Cardiac muscle cell (in vitro differentiated cells and primary cell): ENCODE data around the gene ARID2. TPM values are rescaled to one million over a fixed set of nuclear protein-coding genes. Genes with fewer than 3 reads are reported as not detected.

Experiments used
- DNase-seq, 2 donors: peaks; one replicate each; pipeline versions ENCODE4 v3.0.0 to v3.0.0-alpha.2; 2010 to 2017; ENCODE audit warnings: low read depth in 1 of 2, low spot score in 1 of 2
- H3K27ac ChIP-seq: fragments of 200-600 bp; sonication (generic); 2 replicates; pipeline ENCODE4 v1.5.1; 2016
- H3K27me3 ChIP-seq: fragments of 200-600 bp; sonication (generic); 2 replicates; pipeline ENCODE4 v1.6.0; 2016; ENCODE audit warnings: control low read depth
- H3K36me3 ChIP-seq: fragments of 200-600 bp; sonication (generic); 2 replicates; pipeline ENCODE4 v1.5.1; 2016; ENCODE audit warnings: control low read depth
- H3K4me1 ChIP-seq: fragments of 200-600 bp; sonication (generic); 2 replicates; pipeline ENCODE4 v1.8.1; 2017; ENCODE audit warnings: low read depth, mild to moderate bottlenecking, mixed run types
- H3K4me3 ChIP-seq: fragments of 200-600 bp; sonication (generic); 2 replicates; pipeline ENCODE4 v1.5.1; 2016; ENCODE audit warnings: mild to moderate bottlenecking
- H3K9me3 ChIP-seq: fragments of 200-600 bp; sonication (generic); 2 replicates; pipeline ENCODE4 v1.5.1; 2017; ENCODE audit warnings: low read depth, mild to moderate bottlenecking, control low read depth
- polyA plus RNA-seq: library from polyadenylated mRNA; unstranded; fragments of >200 nt; fragmentation: Nextera tagmentation; extraction: Ambion mirVana; gene quantifications from 2 replicates; pipeline ENCODE4 v1.2.1, GENCODE V29; 2016
- total RNA-seq: library from RNA; depleted of rRNA; stranded (reverse); fragments of >200 nt; gene quantifications from 2 replicates; pipeline ENCODE4 v1.2.3, GENCODE V29; 2016
- TF ChIP-seq, protein P1 (sequence below): IDR thresholded peaks from 2 replicates; pipeline ENCODE4 v1.5.1; 2012; ENCODE audit warnings: low read depth, mild to moderate bottlenecking, low read length

The ARID2 gene
- total and polyA plus RNA-seq, 2 experiments from 2014 or later = 17.3 to 40.3 TPM

GRCh38 chr12:45718306-45718705, 11.2 kb upstream of the ARID2 start:
- TF ChIP-seq, protein P1, sequence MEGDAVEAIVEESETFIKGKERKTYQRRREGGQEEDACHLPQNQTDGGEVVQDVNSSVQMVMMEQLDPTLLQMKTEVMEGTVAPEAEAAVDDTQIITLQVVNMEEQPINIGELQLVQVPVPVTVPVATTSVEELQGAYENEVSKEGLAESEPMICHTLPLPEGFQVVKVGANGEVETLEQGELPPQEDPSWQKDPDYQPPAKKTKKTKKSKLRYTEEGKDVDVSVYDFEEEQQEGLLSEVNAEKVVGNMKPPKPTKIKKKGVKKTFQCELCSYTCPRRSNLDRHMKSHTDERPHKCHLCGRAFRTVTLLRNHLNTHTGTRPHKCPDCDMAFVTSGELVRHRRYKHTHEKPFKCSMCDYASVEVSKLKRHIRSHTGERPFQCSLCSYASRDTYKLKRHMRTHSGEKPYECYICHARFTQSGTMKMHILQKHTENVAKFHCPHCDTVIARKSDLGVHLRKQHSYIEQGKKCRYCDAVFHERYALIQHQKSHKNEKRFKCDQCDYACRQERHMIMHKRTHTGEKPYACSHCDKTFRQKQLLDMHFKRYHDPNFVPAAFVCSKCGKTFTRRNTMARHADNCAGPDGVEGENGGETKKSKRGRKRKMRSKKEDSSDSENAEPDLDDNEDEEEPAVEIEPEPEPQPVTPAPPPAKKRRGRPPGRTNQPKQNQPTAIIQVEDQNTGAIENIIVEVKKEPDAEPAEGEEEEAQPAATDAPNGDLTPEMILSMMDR = no peak
- Histone ChIP-seq H3K4me3 (no peak overlapping the region), H3K36me3 (no peaks in the 10 kb centered on the region), H3K27me3 (no peaks in the 10 kb centered on the region), H3K27ac (no peak overlapping the region), H3K9me3 (no peaks in the 10 kb centered on the region), H3K4me1 (no peaks in the 10 kb centered on the region)
- DNase-seq = no peak

DNA sequence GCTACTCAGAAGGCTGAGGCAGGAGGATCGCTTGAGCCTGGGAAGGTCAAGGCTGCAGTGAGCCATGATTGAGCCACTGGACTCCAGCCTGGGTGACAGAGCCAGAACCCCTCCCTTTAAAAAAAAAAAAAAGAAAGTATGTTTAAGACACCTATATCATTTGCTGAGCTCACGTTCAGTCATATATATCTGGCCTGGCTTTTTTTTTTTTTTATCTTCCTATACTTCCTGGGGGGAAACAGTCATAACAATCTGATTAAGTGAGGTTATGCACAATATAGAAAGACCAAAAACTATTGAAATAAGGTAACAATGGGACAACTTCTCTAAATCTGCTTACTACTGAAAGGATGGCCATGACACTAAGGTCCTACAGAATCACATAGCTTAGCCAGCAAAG, 9.4 kb upstream of the ARID2 start:
- TF ChIP-seq, protein P1 = no peak
- Histone ChIP-seq H3K4me3 (no peak overlapping the region), H3K27me3 (no peaks in the 10 kb centered on the region), H3K9me3 (no peaks in the 10 kb centered on the region), H3K27ac (no peak overlapping the region), H3K36me3 (no peaks in the 10 kb centered on the region), H3K4me1 (peaks cover 14% of the 10 kb centered on the region)
- DNase-seq = no peak

DNA sequence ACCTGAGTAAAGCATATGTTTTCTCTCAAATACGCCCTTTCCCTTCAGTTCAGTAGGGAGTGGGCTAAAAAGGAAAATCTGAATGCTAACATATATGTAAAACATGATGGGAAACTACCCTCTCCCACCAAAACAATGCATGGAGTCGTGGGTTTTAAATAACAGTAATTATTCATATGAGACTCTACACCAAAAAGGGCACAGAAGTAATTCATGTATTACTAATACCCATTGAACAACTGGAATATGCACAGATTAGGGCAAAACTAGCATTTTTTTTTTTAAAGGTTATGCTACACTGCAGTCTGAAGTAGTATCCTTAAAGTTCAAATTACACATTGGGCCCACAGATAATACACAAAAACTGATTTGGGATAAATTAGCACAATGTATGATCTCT, 8.1 kb upstream of the ARID2 start:
- no peaks in the 10 kb centered on the region for H3K27me3 ChIP-seq
- DNase-seq = no peak

GRCh38 chr12:45721954-45722353, 7.6 kb upstream of the ARID2 start:
- TF ChIP-seq, protein P1 = no peak
- Histone ChIP-seq H3K27ac (no peak overlapping the region), H3K4me1 (peaks cover 14% of the 10 kb centered on the region), H3K27me3 (no peaks in the 10 kb centered on the region), H3K9me3 (no peaks in the 10 kb centered on the region), H3K36me3 (no peaks in the 10 kb centered on the region), H3K4me3 (no peak overlapping the region)
- no peak for DNase-seq

More for the DNA sequence above, 8.1 kb upstream of the ARID2 start:
- TF ChIP-seq, protein P1 = no peak
- no peaks in the 10 kb centered on the region for H3K9me3 ChIP-seq
- no peaks in the 10 kb centered on the region for H3K36me3 ChIP-seq
- no peak overlapping the region for H3K27ac ChIP-seq
- H3K4me3 ChIP-seq = no peak overlapping the region
- peaks cover 14% of the 10 kb centered on the region for H3K4me1 ChIP-seq

- peaks cover 14% of the 10 kb centered on the region for H3K4me1 ChIP-seq
- TF ChIP-seq, protein P1 = peak; percentile 72
- H3K9me3 ChIP-seq = no peaks in the 10 kb centered on the region
- peak; percentile 43 to 45 for DNase-seq
- peak overlapping the region; percentile 73 for H3K4me3 ChIP-seq
- no peaks in the 10 kb centered on the region for H3K36me3 ChIP-seq
- H3K27me3 ChIP-seq = no peaks in the 10 kb centered on the region
- H3K27ac ChIP-seq = peak overlapping the region; percentile 98
Observed at GRCh38 chr12:45725631-45726602, 3.6 kb upstream of the ARID2 start.
